Peyer's patch (tissue), 4 donors: ENCODE measurements around the gene FAM78A. TPM values are rescaled to one million over a fixed set of nuclear protein-coding genes. Genes with fewer than 3 reads are reported as not detected.

Source experiments
- DNase-seq, 3 donors: peaks; one replicate each; pipeline ENCODE4 v3.0.0-alpha.2; 2017 to 2019
- H3K27ac ChIP-seq, 4 donors: fragments of 200-600 bp; sonication (generic); one replicate each; pipeline ENCODE4 v1.5.1; 2016 to 2019
- H3K27me3 ChIP-seq, 2 donors: fragments of 200-600 bp; sonication (generic); one replicate each; pipeline ENCODE4 v1.5.1; 2019
- H3K36me3 ChIP-seq, 3 donors: fragments of 200-600 bp; sonication (generic); one replicate each; pipeline ENCODE4 v1.5.1; 2016 to 2019
- H3K4me1 ChIP-seq, 4 donors: fragments of 200-600 bp; sonication (generic); one replicate each; pipeline ENCODE4 v1.5.1; 2016 to 2019
- H3K4me3 ChIP-seq, 4 donors: fragments of 200-600 bp; sonication (generic); 1 replicate in 3 of 4; 2 replicates in 1 of 4; pipeline ENCODE4 v1.5.1; 2016 to 2019; ENCODE audit warnings: mild to moderate bottlenecking in 1 of 4
- H3K9me3 ChIP-seq, 4 donors: fragments of 200-600 bp; sonication (generic); one replicate each; pipeline ENCODE4 v1.5.1; 2016 to 2019; ENCODE audit warnings: mild to moderate bottlenecking in 1 of 4
- CTCF ChIP-seq, 6 experiments: fragments of 450-650 bp in 4 of 6; fragments of 200-600 bp in 2 of 6; sonication (generic) in 1 of 6; IDR thresholded peaks; one replicate each; pipeline ENCODE4 v1.5.1; 2017 to 2019; ENCODE audit warnings: antibody characterized with exemption in 6 of 6, mild to moderate bottlenecking in 3 of 6, moderate library complexity in 1 of 6
- POLR2A ChIP-seq, 2 donors: fragments of 450-650 bp; IDR thresholded peaks; one replicate each; pipeline ENCODE4 v1.5.1; 2017; ENCODE audit warnings: antibody characterized with exemption in 2 of 2, mild to moderate bottlenecking in 2 of 2, moderate library complexity in 2 of 2
- total RNA-seq, 4 donors: library from RNA; depleted of rRNA; stranded (reverse); fragments of >200 nt; gene quantifications; one replicate each; pipeline ENCODE4 v1.1.0, GENCODE V29; 2016

The FAM78A gene
- total RNA-seq, 4 donors from 2014 or later: 0.95 to 8.3 (median 3.3) TPM

- DNase-seq: peak in 2 of 3 donors; percentile 42 to 49
- TF ChIP-seq CTCF (IDR thresholded peaks at IDR 0.05): no peak
- no peak for TF ChIP-seq POLR2A (IDR thresholded peaks at IDR 0.05)
- Histone ChIP-seq H3K9me3 (no peaks in the 10 kb centered on the region), H3K27me3 (peaks cover 0 to 3% of the 10 kb centered on the region in 2 donors), H3K4me3 (peak overlapping the region; percentile 74 to 87 (median 80)), H3K27ac (peak overlapping the region; percentile 69 to 92 (median 82)), H3K36me3 (no peaks in the 10 kb centered on the region), H3K4me1 (peaks cover 0 to 17% (median 2%) of the 10 kb centered on the region in 4 donors)
These were observed 1.1 kb upstream of the FAM78A start for GRCh38 chr9:131277287-131277909.

- H3K36me3 ChIP-seq: no peaks in the 10 kb centered on the region
- TF ChIP-seq POLR2A (IDR thresholded peaks at IDR 0.05): no peak
- no peak for TF ChIP-seq CTCF (IDR thresholded peaks at IDR 0.05)
- H3K27me3 ChIP-seq: peaks cover 0 to 3% of the 10 kb centered on the region in 2 donors
- H3K4me1 ChIP-seq: peaks cover 0 to 16% (median 5%) of the 10 kb centered on the region in 4 donors
- DNase-seq: no peak
- H3K27ac ChIP-seq: peak overlapping the region; percentile 69 to 92 (median 82)
- H3K4me3 ChIP-seq: peak overlapping the region; percentile 74 to 87 (median 80)
- no peaks in the 10 kb centered on the region for H3K9me3 ChIP-seq
These were observed 579 bp upstream of the FAM78A start for GRCh38 chr9:131276891-131277286.

GRCh38 chr9:131275332-131276093 lies 797 bp downstream of the FAM78A start:
- Histone ChIP-seq H3K4me3 (peak overlapping the region; percentile 74 to 87 (median 80)), H3K9me3 (no peaks in the 10 kb centered on the region), H3K27ac (peak overlapping the region; percentile 69 to 92 (median 82)), H3K27me3 (peaks cover 0 to 3% of the 10 kb centered on the region in 2 donors), H3K36me3 (no peaks in the 10 kb centered on the region), H3K4me1 (peaks cover 0 to 24% (median 13%) of the 10 kb centered on the region in 4 donors)
- peak in 2 of 3 donors; percentile 60 to 76 for DNase-seq
- no peak for TF ChIP-seq POLR2A (IDR thresholded peaks at IDR 0.05)
- peak in 1 of 6 experiments; percentile 34 for TF ChIP-seq CTCF (IDR thresholded peaks at IDR 0.05)

- Histone ChIP-seq H3K4me1 (peaks cover 0 to 24% (median 13%) of the 10 kb centered on the region in 4 donors), H3K27ac (peak overlapping the region; percentile 69 to 92 (median 82)), H3K27me3 (peaks cover 0 to 3% of the 10 kb centered on the region in 2 donors), H3K9me3 (no peaks in the 10 kb centered on the region), H3K36me3 (no peaks in the 10 kb centered on the region), H3K4me3 (peak overlapping the region; percentile 74 to 87 (median 80))
- TF ChIP-seq CTCF (IDR thresholded peaks at IDR 0.05): no peak
- no peak for TF ChIP-seq POLR2A (IDR thresholded peaks at IDR 0.05)
- peak in 2 of 3 donors; percentile 76 to 82 for DNase-seq
These were observed 1.5 kb downstream of the FAM78A start for GRCh38 chr9:131274674-131275331.

DNA sequence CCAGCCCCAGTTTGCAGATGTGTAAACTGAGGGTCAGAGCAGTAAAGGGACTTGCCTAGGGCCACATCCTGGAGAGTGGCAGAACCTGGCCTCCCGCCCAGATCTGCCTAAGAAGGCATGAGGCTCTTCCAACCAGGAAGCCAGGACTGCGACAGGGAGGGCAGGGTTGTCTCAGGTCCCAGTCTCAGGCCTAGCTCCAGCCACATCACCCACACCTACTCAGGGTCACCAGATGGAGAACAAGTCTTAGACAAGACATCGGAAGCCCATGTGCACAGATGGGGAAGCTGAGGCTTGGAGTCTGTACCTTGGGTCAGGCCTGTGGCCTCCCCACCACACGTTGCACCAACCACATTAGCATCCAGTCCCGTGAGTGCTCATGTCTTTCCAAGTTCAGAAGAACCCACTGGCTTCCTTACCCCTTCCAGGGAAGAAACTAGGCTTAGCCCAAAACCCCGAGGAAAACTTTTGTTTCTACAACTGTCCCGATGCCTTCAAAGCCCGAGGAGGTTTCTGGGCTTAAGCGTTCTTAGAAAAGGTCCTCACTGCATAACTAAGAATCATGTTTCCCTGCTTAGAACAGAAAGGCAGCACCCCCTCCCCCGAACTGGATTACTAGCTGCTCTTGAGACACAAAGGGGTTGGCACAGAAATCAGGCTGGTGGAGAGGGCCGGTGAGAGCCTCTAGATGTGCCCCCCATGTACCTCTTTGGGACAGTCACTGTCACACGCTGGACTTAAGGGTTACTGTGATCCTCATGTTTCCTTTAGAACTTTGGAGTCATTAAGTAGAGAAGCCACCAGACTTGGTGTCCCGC lies 2.2 kb downstream of the FAM78A start:
- peaks cover 0 to 3% of the 10 kb centered on the region in 2 donors for H3K27me3 ChIP-seq
- peak overlapping the region; percentile 74 to 87 (median 80) for H3K4me3 ChIP-seq
- H3K27ac ChIP-seq: peak overlapping the region; percentile 69 to 92 (median 82)
- no peaks in the 10 kb centered on the region for H3K9me3 ChIP-seq
- peaks cover 0 to 24% (median 15%) of the 10 kb centered on the region in 4 donors for H3K4me1 ChIP-seq
- peak in 2 of 3 donors; percentile 45 to 47 for DNase-seq
- H3K36me3 ChIP-seq: no peaks in the 10 kb centered on the region
- TF ChIP-seq CTCF (IDR thresholded peaks at IDR 0.05) (no peak), POLR2A (IDR thresholded peaks at IDR 0.05) (no peak)
